K562 (cell line): ENCODE data around the gene WRAP53. TPM values are rescaled to one million over a fixed set of nuclear protein-coding genes. Genes with fewer than 3 reads are reported as not detected.

ENCODE experiments used
- ATF4 ChIP-seq: fragments of 450-650 bp; formaldehyde crosslinking; IDR thresholded peaks from 2 replicates; pipeline ENCODE4 v1.4.0; 2022; ENCODE audit warnings: mild to moderate bottlenecking, moderate library complexity
- EP300 ChIP-seq: IDR thresholded peaks from 2 replicates; pipeline ENCODE4 v1.6.1; 2012; ENCODE audit warnings: low read length, improper control_type of control experiment
- ERF ChIP-seq: fragments of 450-650 bp; formaldehyde crosslinking; IDR thresholded peaks from 2 replicates; pipeline ENCODE4 v1.4.0; 2020; ENCODE audit warnings: mild to moderate bottlenecking, mixed read lengths
- HOXB6 ChIP-seq: fragments of 250-450 bp; sonication (Bioruptor Pico); IDR thresholded peaks from 2 replicates; pipeline ENCODE4 v1.5.1; 2022; ENCODE audit warnings: mild to moderate bottlenecking, borderline replicate concordance
- HSF4 ChIP-seq: fragments of 250-450 bp; sonication (Bioruptor Pico); IDR thresholded peaks from 2 replicates; pipeline ENCODE4 v2.1.2; 2022; ENCODE audit warnings: mild to moderate bottlenecking, moderate library complexity, borderline replicate concordance
- NCOA2 ChIP-seq, 2 experiments: fragments of 450-650 bp; IDR thresholded peaks; 2 replicates each; pipeline ENCODE4 v1.6.1; 2018; ENCODE audit warnings: mild to moderate bottlenecking in 2 of 2, moderate library complexity in 1 of 2; ENCODE audit not compliant: partially characterized antibody in 2 of 2
- NFE2 ChIP-seq: IDR thresholded peaks from 2 replicates; pipeline ENCODE4 v1.6.1; 2014; ENCODE audit warnings: antibody characterized with exemption, low read depth
- NFIX ChIP-seq: fragments of 250-450 bp; sonication (Bioruptor Pico); IDR thresholded peaks from 2 replicates; pipeline ENCODE4 v1.4.0; 2020; ENCODE audit warnings: low read depth, mild to moderate bottlenecking, moderate library complexity
- NFXL1 ChIP-seq: fragments of 450-650 bp; formaldehyde crosslinking; IDR thresholded peaks from 2 replicates; pipeline ENCODE4 v1.4.0; 2021; ENCODE audit warnings: mild to moderate bottlenecking
- PHF8 ChIP-seq: fragments of 200-600 bp; sonication (generic); IDR thresholded peaks from 2 replicates; pipeline ENCODE4 v1.6.1; 2012; ENCODE audit warnings: mixed run types, mild to moderate bottlenecking, inconsistent platforms, low read length, moderate library complexity, borderline replicate concordance
- RFX5 ChIP-seq: IDR thresholded peaks from 2 replicates; pipeline ENCODE4 v1.6.1; 2011; ENCODE audit warnings: low read depth, mild to moderate bottlenecking, improper control_type of control experiment, low read length
- RNF2 ChIP-seq: sonication (generic); IDR thresholded peaks from 2 replicates; pipeline ENCODE4 v1.6.1; 2016
- SIN3A ChIP-seq, 2 experiments: fragments of 150-350 bp in 1 of 2; IDR thresholded peaks; 2 replicates each; pipeline ENCODE4 v1.6.1; 2011 to 2016; ENCODE audit warnings: borderline replicate concordance in 2 of 2, low read depth in 2 of 2, low read length in 2 of 2, mild to moderate bottlenecking in 2 of 2, moderate library complexity in 2 of 2; ENCODE audit not compliant: control insufficient read depth in 1 of 2
- SMAD4 ChIP-seq: fragments of 250-450 bp; sonication (Bioruptor Pico); conservative IDR thresholded peaks from 2 replicates; pipeline ENCODE4 v1.8.0; 2021; ENCODE audit warnings: inconsistent platforms, mild to moderate bottlenecking, moderate library complexity
- SRSF7 ChIP-seq: fragments of 200-400 bp; formaldehyde crosslinking; optimal IDR thresholded peaks from 2 replicates; pipeline ENCODE3; 2017; ENCODE audit warnings: mild to moderate bottlenecking, low read depth, low read length
- ZBTB40 ChIP-seq, 2 experiments: fragments of 450-650 bp in 1 of 2; sonication (generic) in 1 of 2; formaldehyde crosslinking in 1 of 2; IDR thresholded peaks; 2 replicates each; pipeline versions ENCODE4 v1.7.1 to v1.9.0; 2016 to 2022; ENCODE audit warnings: inconsistent platforms in 1 of 2, mild to moderate bottlenecking in 1 of 2, missing genetic modification reagents in 1 of 2
- ZC3H4 ChIP-seq: sonication (generic); formaldehyde crosslinking; IDR thresholded peaks from 2 replicates; pipeline ENCODE4 v1.9.0; 2021; ENCODE audit warnings: missing genetic modification reagents, borderline replicate concordance
- polyA plus RNA-seq, 8 experiments: library from polyadenylated mRNA; depleted of rRNA in 4 of 8; stranded (reverse) in 5 of 8; unstranded in 3 of 8; fragments of >200 nt; fragmentation: Nextera tagmentation in 2 of 8; fragmentation: Illumina TruSeq in 1 of 8; extraction: Ambion mirVana in 2 of 8; extraction: Trizol in 1 of 8; gene quantifications; 2 replicates each; pipeline versions ENCODE4 v1.2.1 to v1.2.3, GENCODE V29; 2011 to 2014; ENCODE audit warnings: inconsistent platforms in 1 of 8, missing spikeins in 1 of 8
- total RNA-seq, 7 experiments: library from RNA; depleted of rRNA in 6 of 7; stranded (reverse); fragments of >200 nt in 6 of 7; fragmentation: Illumina TruSeq in 2 of 7; extraction: Trizol in 2 of 7; gene quantifications; 2 replicates each; pipeline versions ENCODE4 v1.2.1 to v1.2.3, GENCODE V29; 2011 to 2021; ENCODE audit warnings: low replicate concordance in 1 of 7

The WRAP53 gene
- total and polyA plus RNA-seq, 9 of the 15 experiments (the other 6 are each of a cell fraction or from before 2014, with no cell fraction given), result 0.72 to 18.2 (median 13.4) TPM

- TF ChIP-seq ERF (CRISPR knock-in tag), result no peak
- TF ChIP-seq NFXL1, result no peak
- no peak for TF ChIP-seq SRSF7
- TF ChIP-seq NFIX (CRISPR knock-in tag), result no peak
- TF ChIP-seq RFX5, result no peak
- no peak for TF ChIP-seq EP300
- TF ChIP-seq NCOA2 (IDR thresholded peaks at IDR 0.05; ENCODE audit: partially characterized antibody in 2 of 2), result no peak
- 0 out of 4 replicates have a peak, but pooled peaks have one; percentile 18 to 52 for TF ChIP-seq SIN3A (IDR thresholded peaks at IDR 0.05; ENCODE audit: borderline replicate concordance in 2 of 2, control insufficient read depth in 1 of 2, low read depth in 2 of 2, low read length in 2 of 2)
- TF ChIP-seq NFE2, result 0 out of 2 replicates have a peak, but pooled peaks have one; percentile 5
- TF ChIP-seq RNF2, result no peak
- TF ChIP-seq SMAD4, result no peak
- TF ChIP-seq ZBTB40 (IDR thresholded peaks at IDR 0.05), result no peak
- TF ChIP-seq ZBTB40 (CRISPR knock-in tag; IDR thresholded peaks at IDR 0.05), result no peak
- TF ChIP-seq HSF4 (CRISPR knock-in tag), result no peak
- TF ChIP-seq ZC3H4 (CRISPR knock-in tag), result no peak
- no peak for TF ChIP-seq ATF4 (CRISPR knock-in tag)
- TF ChIP-seq HOXB6 (CRISPR knock-in tag), result no peak
- TF ChIP-seq PHF8, result peak; percentile 58; the same call in 1 of the 2 replicates
Measured at GRCh38 chr17:7687908-7688807, at the start of gene WRAP53 (continued).
